H54 (cell line): ENCODE measurements around the gene P4HA3.

ENCODE experiments used
- DNase-seq: peaks from one replicate; pipeline ENCODE4 v3.0.0; 2011; ENCODE audit warnings: low spot score, mixed read lengths; ENCODE audit not compliant: insufficient read length
- FAIRE-seq: peaks from 3 replicates; lab custom pipeline; 2011; peaks lifted over from hg19 to GRCh38; lab: Jason Lieb, UNC
- POLR2A ChIP-seq: IDR thresholded peaks from 2 replicates; pipeline ENCODE4 v1.6.1; 2011; ENCODE audit warnings: low read depth, mild to moderate bottlenecking, low read length

P4HA3 gene

DNA sequence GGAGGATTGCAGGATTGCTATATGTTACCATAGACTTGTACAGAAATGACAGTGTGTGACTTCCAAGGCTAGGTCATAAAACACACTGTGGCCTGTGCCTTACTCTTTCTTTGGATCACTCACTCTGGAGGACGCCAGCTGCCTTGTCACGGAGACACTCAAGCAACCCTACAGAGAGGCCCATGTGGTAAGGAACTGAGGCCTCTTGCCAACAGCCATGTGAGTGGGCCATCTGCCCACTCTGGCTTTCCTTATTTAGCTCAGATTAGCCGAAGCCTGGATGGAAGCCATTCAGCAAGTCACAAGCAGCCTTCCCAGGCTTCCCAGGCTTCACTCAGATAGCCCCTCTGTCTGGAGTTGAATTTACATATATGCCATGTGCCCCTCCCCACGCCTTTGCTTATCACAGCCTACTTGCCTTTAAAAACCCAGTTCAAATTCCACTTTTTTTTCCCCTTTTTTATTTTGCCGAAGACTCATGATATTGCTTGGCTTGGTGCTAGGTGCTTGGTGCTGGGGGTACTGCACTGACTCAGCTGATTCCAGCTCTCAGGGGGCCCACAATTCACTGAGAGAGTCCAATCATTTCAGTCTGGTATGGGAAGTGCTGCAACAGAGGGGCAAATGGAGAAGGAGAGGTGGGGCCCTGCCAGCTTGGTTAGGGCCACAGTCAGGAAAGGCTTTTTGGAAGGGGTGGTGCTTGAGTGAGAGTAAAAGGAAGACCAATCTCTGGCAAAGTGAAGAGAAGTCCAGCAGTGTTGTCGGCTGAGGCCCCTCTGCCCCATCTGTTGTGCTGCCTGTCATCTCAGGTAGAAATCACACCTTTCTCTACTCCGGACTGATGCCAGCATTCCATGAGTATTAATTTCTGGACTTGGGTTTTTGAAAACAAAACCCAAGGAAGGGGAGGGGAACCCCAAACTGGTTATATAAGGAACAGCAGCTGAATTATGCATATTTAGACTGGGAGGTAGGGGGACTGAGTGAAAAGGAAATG, 14.5 kb upstream of the P4HA3 start:
- no peak for FAIRE-seq
- TF ChIP-seq POLR2A = no peak
- no peak for DNase-seq

DNA sequence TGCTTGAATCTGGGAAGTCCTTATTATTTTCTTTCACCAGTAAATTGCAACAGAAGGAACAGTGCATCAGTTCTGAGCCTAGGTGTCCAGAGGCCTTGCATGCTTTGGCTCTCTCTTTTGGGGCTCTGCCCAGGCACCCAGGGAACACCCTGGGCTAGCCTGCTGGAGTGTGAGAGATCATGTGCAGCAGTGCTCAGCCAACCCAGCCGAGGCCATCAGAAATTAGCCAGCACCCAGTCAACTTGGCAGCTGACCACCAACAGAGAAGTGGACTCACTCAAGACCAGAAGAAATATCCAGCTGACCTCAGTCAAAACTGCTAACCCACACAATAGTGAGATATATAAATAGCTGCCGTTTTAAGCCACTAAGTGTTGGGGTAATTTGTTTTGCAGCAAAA, 11.2 kb upstream of the P4HA3 start:
- DNase-seq = no peak
- no peak for FAIRE-seq
- no peak for TF ChIP-seq POLR2A

DNA sequence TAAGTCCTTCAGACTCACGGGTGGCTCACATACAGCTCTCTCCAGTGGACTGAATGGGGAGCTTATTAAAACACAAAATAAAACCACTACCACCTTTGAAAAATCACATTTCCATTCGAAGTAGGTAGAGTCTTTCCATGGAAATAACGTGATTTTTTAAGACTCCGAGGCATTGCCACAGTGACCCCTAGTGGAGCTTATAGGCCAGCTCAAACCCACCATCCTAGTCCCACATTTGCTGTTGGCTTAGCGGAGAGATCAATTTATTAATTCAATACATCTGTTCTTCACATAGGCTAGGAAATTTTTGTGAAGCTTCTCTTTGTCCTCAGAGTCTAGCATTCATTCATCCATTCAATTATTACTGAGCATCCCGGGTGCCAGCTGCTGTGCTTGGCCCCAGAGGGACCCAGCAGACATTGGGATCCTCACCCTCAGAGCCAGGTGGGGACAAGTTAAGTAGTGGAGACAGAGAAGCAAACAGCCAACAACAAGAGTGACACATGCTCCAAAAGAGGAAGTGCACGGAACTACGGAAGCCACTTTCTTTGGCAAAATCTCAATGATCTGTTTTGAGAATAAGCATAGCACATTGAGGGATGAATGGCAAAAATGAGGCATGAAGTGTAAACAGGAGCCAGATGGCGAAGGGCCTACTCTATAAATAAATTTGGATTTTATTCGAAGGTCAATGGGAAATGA, 10.2 kb upstream of the P4HA3 start:
- TF ChIP-seq POLR2A = no peak
- no peak for FAIRE-seq
- no peak for DNase-seq

DNA sequence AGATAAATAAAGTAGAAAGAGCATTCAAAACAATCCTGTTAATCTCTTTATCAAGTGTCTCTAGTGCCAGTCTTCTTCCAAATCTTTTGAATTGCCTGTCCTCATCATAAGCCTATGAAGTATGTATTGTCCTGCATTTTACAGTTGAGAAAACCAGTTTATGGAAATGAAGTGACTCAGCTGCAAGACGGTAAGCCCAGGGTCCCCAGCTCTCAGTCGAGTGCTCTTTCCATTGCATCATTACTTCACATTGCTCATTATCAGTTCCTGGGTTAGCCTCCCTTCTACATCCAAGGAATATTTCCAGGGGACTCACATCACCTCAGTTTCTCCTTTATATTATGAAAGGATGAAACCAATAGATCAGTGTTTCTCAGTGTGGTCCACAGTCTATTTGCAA, 9.1 kb upstream of the P4HA3 start:
- FAIRE-seq = no peak
- TF ChIP-seq POLR2A = no peak

DNA sequence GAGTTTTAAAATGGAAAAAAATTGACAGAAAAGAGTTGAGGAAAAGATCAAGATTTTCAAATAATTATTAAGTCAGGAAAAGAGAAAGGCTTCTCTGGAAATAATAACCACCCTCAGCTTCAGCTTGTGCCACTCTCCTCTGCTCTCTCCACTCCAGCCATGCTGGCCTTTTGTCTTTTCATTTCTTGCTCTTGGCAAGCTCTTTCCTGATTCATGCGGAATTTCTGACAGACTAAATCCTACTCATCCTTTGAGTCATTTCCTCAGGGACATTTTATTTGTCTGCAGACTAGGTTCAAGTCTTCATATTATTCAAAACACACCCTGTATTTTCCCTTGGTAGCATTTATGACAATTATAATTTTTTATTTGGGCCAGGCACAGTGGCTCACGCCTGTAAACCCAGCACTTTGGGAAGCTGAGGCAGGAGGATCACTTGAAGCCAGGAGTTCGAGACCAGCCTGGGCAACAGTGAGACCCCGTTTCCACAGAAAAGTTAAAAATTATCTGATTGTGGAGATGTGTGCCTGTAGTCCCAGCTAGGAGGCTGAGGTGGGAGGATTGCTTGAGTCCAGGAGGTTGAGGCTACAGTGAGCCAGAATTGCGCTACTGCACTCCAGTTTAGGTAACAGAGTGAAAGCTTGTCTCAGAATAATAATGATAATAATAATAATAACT, 7.8 kb upstream of the P4HA3 start:
- DNase-seq = peak; percentile 57
- TF ChIP-seq POLR2A = no peak
- peak; percentile 60 for FAIRE-seq

More for the DNA sequence above, 9.1 kb upstream of the P4HA3 start:
- no peak for DNase-seq

DNA sequence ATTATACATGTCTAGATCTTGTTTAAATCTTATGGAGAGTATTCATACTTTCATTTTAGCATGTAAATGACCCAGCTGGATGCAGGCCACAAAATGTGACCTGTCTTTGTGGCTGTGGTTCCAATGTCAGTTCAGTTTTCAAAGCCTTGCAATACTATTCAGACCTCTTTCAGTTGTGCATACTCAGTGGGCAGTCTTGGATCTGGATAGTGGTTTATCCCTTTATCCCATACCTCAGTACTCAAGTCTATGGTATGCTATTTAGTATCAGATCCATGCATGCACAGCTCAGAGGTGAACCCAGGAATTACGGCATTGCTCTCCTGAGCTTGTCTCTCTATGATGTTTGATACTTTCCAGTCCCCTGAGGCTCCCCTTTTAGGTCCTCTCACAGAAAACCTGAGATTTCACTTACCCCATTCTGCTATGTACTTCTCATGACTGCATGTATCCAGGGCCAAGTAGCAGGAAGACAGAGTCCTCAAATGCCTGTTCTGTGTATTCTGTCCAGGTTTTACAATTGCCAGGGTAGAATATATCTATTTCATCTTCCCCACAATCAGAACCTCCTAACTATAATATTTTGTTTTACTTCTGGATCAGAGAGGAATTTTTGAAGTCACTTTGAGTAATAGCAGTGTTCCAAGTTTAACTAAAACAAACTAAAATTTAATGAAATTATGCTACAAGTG, 6.9 kb upstream of the P4HA3 start:
- no peak for TF ChIP-seq POLR2A
- FAIRE-seq (no peak), DNase-seq (no peak)

DNA sequence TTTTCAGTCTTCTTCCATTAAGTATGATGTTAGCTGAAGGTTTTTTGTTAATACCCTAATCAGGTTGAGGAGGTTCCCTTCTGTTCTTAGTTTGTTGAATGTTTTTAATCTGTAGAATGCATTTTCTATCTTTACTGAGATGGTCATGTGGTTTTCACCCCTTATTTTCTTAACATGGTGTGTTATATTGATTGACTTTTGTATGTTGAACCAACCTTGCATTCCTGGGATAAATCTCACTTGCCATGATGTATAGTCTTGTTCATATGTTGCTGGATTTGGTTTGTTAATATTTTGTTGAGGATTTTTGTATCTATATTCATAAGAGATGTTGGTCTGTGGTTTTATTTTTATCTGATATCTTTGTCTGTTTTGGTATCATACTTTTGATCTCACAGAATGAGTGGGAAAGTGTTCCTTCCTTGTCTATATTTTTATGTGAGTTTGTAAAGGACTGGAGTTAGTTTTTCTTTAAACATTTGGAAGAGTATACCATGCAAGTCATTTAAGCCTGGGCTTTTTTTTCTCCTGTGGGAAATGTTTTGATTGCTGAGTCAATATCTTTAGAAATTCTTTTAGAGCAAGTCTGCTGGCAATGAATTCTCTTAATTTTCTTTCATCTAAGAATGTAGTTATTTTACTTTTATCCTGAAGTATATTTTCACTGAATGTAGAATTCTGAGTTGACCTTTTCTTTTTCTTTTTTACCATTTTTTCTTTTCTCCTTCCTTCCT, 5.5 kb upstream of the P4HA3 start:
- FAIRE-seq = no peak
- TF ChIP-seq POLR2A = no peak

DNA sequence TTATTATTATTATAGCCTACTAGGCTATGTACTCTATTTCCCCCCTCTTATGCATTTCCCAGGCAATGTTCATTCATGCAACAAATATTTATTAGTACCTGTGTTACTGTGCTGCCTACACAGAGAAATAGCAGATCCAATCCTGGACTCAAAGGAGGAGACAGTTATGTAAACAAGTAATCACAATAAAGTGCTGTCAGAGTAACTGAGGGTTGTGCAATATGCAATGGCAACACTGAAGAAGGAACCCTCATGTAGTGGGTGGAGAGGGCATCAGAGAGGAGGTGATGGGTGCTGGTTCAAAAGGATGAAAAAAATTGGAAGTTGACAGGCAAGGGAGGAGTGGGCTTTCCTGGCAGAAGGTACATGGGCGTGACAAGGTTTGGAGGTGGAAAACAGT, 886 bp upstream of the P4HA3 start:
- DNase-seq (no peak), FAIRE-seq (no peak)

More for the DNA sequence above, 5.5 kb upstream of the P4HA3 start:
- DNase-seq = no peak

DNA sequence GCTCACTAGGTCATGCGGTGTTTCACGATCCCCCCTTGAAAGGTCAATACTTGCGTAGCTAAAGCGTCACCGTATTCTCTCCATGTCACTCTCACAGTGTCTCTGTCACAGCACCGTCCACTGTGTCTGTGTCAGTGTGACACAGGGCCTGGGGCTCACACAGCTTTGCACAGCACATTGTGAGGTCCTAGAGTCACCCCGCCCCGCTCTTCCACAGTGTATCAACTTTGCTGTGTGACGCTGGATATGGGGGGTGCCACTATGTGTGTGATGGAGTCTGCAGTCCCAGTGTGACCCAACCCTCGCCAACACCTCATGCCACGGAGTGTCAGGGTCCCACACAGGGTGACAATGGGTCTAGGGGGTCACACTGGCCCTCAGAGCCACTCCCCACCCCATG, 583 bp downstream of the P4HA3 start:
- TF ChIP-seq POLR2A = no peak
- no peak for FAIRE-seq

More for the DNA sequence above, 886 bp upstream of the P4HA3 start:
- TF ChIP-seq POLR2A = no peak

DNA sequence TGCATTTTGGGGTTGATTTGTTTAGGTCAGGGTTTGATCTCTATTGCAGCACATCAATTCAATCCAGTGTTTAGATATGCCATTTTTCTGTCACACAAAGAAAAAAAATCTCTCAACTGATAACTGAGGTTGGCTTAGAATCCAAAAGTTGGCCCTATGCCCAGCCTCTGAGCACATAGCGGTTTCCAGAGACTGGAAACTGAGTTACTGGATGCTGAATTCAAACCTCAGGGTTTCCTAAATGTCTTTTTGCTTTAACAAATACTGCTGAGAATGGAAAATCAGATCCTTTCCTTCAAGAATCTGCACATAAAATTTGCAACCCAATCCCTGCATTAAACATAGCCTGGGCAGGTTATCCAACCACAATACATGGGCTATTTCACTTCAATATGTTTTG, 4.0 kb downstream of the P4HA3 start:
- no peak for DNase-seq
- no peak for FAIRE-seq
- no peak for TF ChIP-seq POLR2A

More for the DNA sequence above, 583 bp downstream of the P4HA3 start:
- DNase-seq = no peak

DNA sequence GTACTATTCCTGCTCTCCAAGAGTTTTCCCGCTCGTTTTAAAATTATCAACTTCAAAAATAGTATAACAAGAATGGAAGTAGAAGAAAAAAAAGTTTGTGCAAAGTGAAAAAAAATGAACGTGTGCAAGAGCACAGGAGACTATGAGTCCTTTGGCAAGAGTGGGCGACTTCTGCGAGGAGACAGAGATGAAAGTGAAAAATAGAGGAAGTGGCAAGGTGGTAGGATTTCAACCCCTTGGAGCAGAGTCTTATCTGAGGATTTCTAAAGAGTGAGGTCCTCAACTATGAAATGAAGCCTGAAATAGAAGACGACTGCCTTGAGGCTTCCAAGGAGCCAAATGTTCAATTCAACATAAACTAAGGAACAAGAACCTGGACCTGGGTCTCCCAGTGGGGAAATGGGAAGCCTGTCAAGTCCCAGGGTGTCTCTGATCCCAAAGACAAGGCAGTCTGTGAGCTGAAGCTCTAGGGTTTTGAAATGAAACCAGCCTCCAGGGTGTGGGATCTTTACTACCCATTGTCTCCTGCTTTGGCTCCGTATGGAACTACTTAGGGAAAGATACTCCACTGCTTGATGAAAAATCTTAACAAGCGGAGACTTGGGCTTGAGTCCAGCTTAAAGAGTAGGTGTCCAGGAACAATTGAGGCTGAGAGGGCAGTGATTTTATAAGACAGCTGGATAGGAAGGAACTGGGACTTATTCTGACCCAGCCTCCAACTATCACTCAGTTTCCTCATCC, 4.8 kb downstream of the P4HA3 start:
- TF ChIP-seq POLR2A = no peak
- DNase-seq = no peak
- no peak for FAIRE-seq

DNA sequence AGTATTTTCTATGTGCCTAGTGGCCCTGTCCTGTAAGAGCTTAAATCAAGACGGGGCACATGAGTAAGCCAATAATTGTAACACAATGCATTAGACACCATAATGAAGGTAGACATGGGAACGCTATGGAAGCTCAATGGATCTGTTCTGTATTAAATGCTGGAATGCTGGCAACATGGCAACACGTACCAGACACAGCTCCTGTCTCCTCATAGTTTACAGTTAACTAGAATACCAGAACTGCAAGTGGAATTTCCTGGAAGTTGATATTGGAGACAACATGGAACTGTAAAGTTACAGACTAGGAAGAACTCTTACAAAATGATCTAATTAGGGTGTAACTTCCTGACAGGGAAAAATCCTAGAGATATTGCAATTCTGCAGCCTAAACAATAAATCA, 12.4 kb downstream of the P4HA3 start:
- no peak for DNase-seq
- no peak for TF ChIP-seq POLR2A
- no peak for FAIRE-seq

DNA sequence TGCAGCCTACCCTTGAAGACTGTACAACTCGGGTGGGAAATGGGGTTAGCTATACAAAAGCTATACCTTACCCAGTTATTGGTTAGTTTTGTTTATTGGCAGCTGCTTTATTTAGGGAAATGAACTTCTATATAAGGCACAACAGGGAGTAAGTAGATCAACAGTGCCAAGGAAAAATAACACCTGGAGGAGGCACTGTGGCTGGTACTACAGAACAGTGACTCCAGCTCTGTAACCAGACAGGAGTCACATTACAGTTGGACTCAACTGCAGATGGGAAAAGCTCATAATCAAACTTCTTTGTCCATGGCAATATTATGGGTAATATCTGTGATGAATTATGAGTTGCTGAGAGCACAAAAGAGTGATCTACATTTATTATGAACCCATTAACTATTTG, 14.0 kb downstream of the P4HA3 start:
- no peak for DNase-seq
- no peak for FAIRE-seq
- no peak for TF ChIP-seq POLR2A
